K562 (cell line): ENCODE measurements around the gene NRP1. TPM values are rescaled to one million over a fixed set of nuclear protein-coding genes. Genes with fewer than 3 reads are reported as not detected.

Experiments
- ATAC-seq: fragments of 200-7000 bp; cut with Tn5 transposase; 3 replicates; pipeline ENCODE4 v1.9.1; 2020; ENCODE audit warnings: moderate library complexity
- BruUV-seq: library from RNA; stranded (reverse); fragments of 400-500 nt; replicated peaks from 2 replicates; lab custom pipeline; 2021; lab: Mats Ljungman, UMichigan
- CTCF ChIA-PET: fragments of 300-600 bp; formaldehyde crosslinking; extraction: SDS; loops from one replicate; lab custom pipeline; 2021; ENCODE audit warnings: low intra/inter-chr PET ratio; lab: Yijun Ruan, JAX
- POLR2A ChIA-PET: fragments of 300-600, 350-650 bp; sonication (Branson Sonifier 250); formaldehyde crosslinking; extraction: SDS; loops from one replicate; lab custom pipeline; 2021; ENCODE audit warnings: antibody characterized with exemption, inconsistent platforms; lab: Yijun Ruan, JAX
- DNase-seq, 4 experiments: peaks; one replicate each; pipeline versions ENCODE4 v3.0.0 to v3.0.0-alpha.2; 2011 to 2018; ENCODE audit warnings: low spot score in 3 of 4, mixed read lengths in 3 of 4; ENCODE audit errors: extremely low read depth in 1 of 4
- FAIRE-seq: peaks from 2 replicates; lab custom pipeline; 2011; peaks lifted over from hg19 to GRCh38; lab: Jason Lieb, UNC
- H2AFZ ChIP-seq: 2 replicates; pipeline ENCODE4 v1.6.0; 2011; ENCODE audit warnings: low read depth, low read length, control low read depth, inconsistent platforms
- H3K27ac ChIP-seq: fragments of 200-600 bp; 3 replicates; pipeline ENCODE4 v1.8.0; 2011; ENCODE audit warnings: low read depth, mild to moderate bottlenecking, control low read depth, inconsistent platforms, low read length, moderate library complexity, mixed read lengths; ENCODE audit errors: extremely low read depth
- H3K27me3 ChIP-seq, 2 experiments: fragments of 300-600 bp in 1 of 2; 2 replicates in 1 of 2; 3 replicates in 1 of 2; pipeline versions ENCODE4 v1.6.0 to v1.8.0; 2011; ENCODE audit warnings: inconsistent platforms in 2 of 2, low read length in 2 of 2, mild to moderate bottlenecking in 1 of 2, mixed read lengths in 1 of 2, moderate library complexity in 1 of 2; ENCODE audit not compliant: control insufficient read depth in 2 of 2, insufficient read depth in 2 of 2
- H3K36me3 ChIP-seq: fragments of 300-600 bp; 3 replicates; pipeline ENCODE4 v1.8.0; 2011; ENCODE audit warnings: mild to moderate bottlenecking, low read length, inconsistent platforms; ENCODE audit not compliant: control insufficient read depth, insufficient read depth
- H3K4me1 ChIP-seq, 2 experiments: fragments of 200-600 bp in 1 of 2; replicated peaks in 1 of 2; 2 replicates in 1 of 2; 3 replicates in 1 of 2; pipeline versions ENCODE4 v1.5.1 to v1.8.0; 2011; ENCODE audit warnings: inconsistent platforms in 2 of 2, low read length in 2 of 2, mild to moderate bottlenecking in 1 of 2, mixed read lengths in 1 of 2, moderate library complexity in 1 of 2; ENCODE audit not compliant: control insufficient read depth in 2 of 2, insufficient read depth in 2 of 2
- H3K4me2 ChIP-seq: 2 replicates; pipeline ENCODE4 v1.6.1; 2011; ENCODE audit warnings: low read length, control low read depth, inconsistent platforms, mixed read lengths; ENCODE audit not compliant: insufficient read depth
- H3K4me3 ChIP-seq: fragments of 200-600 bp; sonication (generic), shearing (Covaris generic); 2 replicates; pipeline ENCODE4 v1.5.1; 2016; ENCODE audit warnings: control low read depth, inconsistent platforms
- H3K79me2 ChIP-seq: fragments of 200-600 bp; 3 replicates; pipeline ENCODE4 v1.8.0; 2011; ENCODE audit warnings: low read length, inconsistent platforms; ENCODE audit not compliant: control insufficient read depth, insufficient read depth
- H3K9ac ChIP-seq, 2 experiments: 2 replicates each; pipeline versions ENCODE4 v1.6.0 to v1.6.1; 2011; ENCODE audit warnings: low read depth in 2 of 2, low read length in 2 of 2, control low read depth in 1 of 2, inconsistent platforms in 1 of 2, mild to moderate bottlenecking in 1 of 2, mixed read lengths in 1 of 2; ENCODE audit not compliant: insufficient read depth in 1 of 2
- H3K9me1 ChIP-seq: one replicate; pipeline ENCODE4 v1.6.0; 2011; ENCODE audit warnings: inconsistent platforms, mild to moderate bottlenecking, low read length, moderate library complexity; ENCODE audit not compliant: control insufficient read depth, insufficient read depth
- H3K9me3 ChIP-seq: replicated peaks from 2 replicates; pipeline ENCODE4 v1.5.1; 2011; ENCODE audit warnings: low read depth, low read length, inconsistent platforms; ENCODE audit not compliant: control insufficient read depth, insufficient read depth
- H4K20me1 ChIP-seq: replicated peaks from 2 replicates; pipeline ENCODE4 v1.6.1; 2011; ENCODE audit warnings: low read length, inconsistent platforms, mixed read lengths; ENCODE audit not compliant: control insufficient read depth, insufficient read depth
- CCAR2 ChIP-seq: fragments of 200-400 bp; formaldehyde crosslinking; IDR thresholded peaks from 2 replicates; pipeline ENCODE4 v1.6.1; 2017; ENCODE audit warnings: mild to moderate bottlenecking, low read depth, low read length
- DACH1 ChIP-seq: fragments of 450-650 bp; IDR thresholded peaks from 2 replicates; pipeline ENCODE4 v1.6.1; 2018; ENCODE audit not compliant: partially characterized antibody
- DMBX1 ChIP-seq: fragments of 250-450 bp; sonication (Bioruptor Pico); IDR thresholded peaks from 2 replicates; pipeline ENCODE4 v1.8.0; 2022; ENCODE audit warnings: inconsistent platforms, mild to moderate bottlenecking, moderate library complexity, borderline replicate concordance
- TEAD1 ChIP-seq, 2 experiments: fragments of 450-650 bp in 1 of 2; sonication (generic) in 1 of 2; formaldehyde crosslinking; IDR thresholded peaks; 2 replicates each; pipeline versions ENCODE4 v1.4.0 to v1.8.0; 2020 to 2022; ENCODE audit warnings: mild to moderate bottlenecking in 2 of 2, missing genetic modification reagents in 1 of 2
- ZBTB33 ChIP-seq: sonication (generic); formaldehyde crosslinking; IDR thresholded peaks from 2 replicates; pipeline ENCODE4 v1.8.1; 2023; ENCODE audit warnings: mild to moderate bottlenecking, missing genetic modification reagents
- ZNF217 ChIP-seq: sonication (generic); formaldehyde crosslinking; IDR thresholded peaks from 2 replicates; pipeline ENCODE4 v1.8.0; 2022; ENCODE audit warnings: mild to moderate bottlenecking, missing genetic modification reagents
- ZNF57 ChIP-seq: fragments of 450-650 bp; formaldehyde crosslinking; IDR thresholded peaks from 2 replicates; pipeline ENCODE4 v1.4.0; 2020; ENCODE audit warnings: mild to moderate bottlenecking, moderate library complexity
- WGBS: fragments of 100-300 bp; shearing (Covaris generic); methylation state at CpG from one replicate; pipeline ENCODE4 v1.1.6; 2016; ENCODE audit warnings: low coverage, mixed read lengths; ENCODE audit not compliant: insufficient coverage; ENCODE audit errors: missing lambda C conversion rate; 5-methylcytosine and 5-hydroxymethylcytosine counted together
- in situ Hi-C: fragments of 300-500 bp; cut with MboI; formaldehyde crosslinking; loops from 4 replicates; pipeline ENCODE4 v1.15.0; 2018; ENCODE audit warnings: inconsistent platforms, mixed read lengths
- intact Hi-C: fragments of 100-400 bp; cut with micrococcal nuclease; formaldehyde crosslinking; loops from 2 replicates; pipeline ENCODE4 v1.14.2; 2022
- polyA plus RNA-seq, 8 experiments: library from polyadenylated mRNA; depleted of rRNA in 4 of 8; stranded (reverse) in 5 of 8; unstranded in 3 of 8; fragments of >200 nt; fragmentation: Nextera tagmentation in 2 of 8; fragmentation: Illumina TruSeq in 1 of 8; extraction: Ambion mirVana in 2 of 8; extraction: Trizol in 1 of 8; gene quantifications; 2 replicates each; pipeline versions ENCODE4 v1.2.1 to v1.2.3, GENCODE V29; 2011 to 2014; ENCODE audit warnings: inconsistent platforms in 1 of 8, missing spikeins in 1 of 8
- total RNA-seq, 7 experiments: library from RNA; depleted of rRNA in 6 of 7; stranded (reverse); fragments of >200 nt in 6 of 7; fragmentation: Illumina TruSeq in 2 of 7; extraction: Trizol in 2 of 7; gene quantifications; 2 replicates each; pipeline versions ENCODE4 v1.2.1 to v1.2.3, GENCODE V29; 2011 to 2021; ENCODE audit warnings: low replicate concordance in 1 of 7
- TF ChIP-seq, protein P1 (sequence below): fragments of 200-800 bp; sonication (Bioruptor generic); IDR thresholded peaks from 2 replicates; pipeline ENCODE4 v1.6.1; 2016; ENCODE audit warnings: missing genetic modification characterization, missing compliant biosample characterization

NRP1 gene
- total and polyA plus RNA-seq, 9 of the 15 experiments (the other 6 are each of a cell fraction or from before 2014, with no cell fraction given): 0.01 to 0.38 (median 0.04) TPM; not detected in 5

GRCh38 chr10:33302208-33302829, 32.1 kb downstream of the NRP1 start:
- FAIRE-seq (no peak), ATAC-seq (no peak), DNase-seq (no peak)
- H3K9me3 ChIP-seq: no peaks in the 10 kb centered on the region
- H2AFZ ChIP-seq: no peak overlapping the region
- H3K4me3 ChIP-seq: no peak overlapping the region
- intact Hi-C loops (no loop called here), in situ Hi-C loops (no loop called here)
- H4K20me1 ChIP-seq: no peaks in the 10 kb centered on the region
- ChIA-PET POLR2A (no interaction called here), CTCF (no interaction called here)
- H3K4me2 ChIP-seq: no peak overlapping the region
- H3K27ac ChIP-seq: no peak overlapping the region
- H3K4me1 ChIP-seq: no peaks in the 10 kb centered on the region
- H3K9me1 ChIP-seq: no peaks in the 10 kb centered on the region
- no TSS peak for BruUV-seq
- no peak overlapping the region for H3K9ac ChIP-seq
- H3K27me3 ChIP-seq: no peaks in the 10 kb centered on the region; a peak in 1 of 5 replicates
- TF ChIP-seq ZBTB33 (CRISPR knock-in tag): no peak
- no peak for TF ChIP-seq ZNF57 (CRISPR knock-in tag)
- no peak for TF ChIP-seq CCAR2
- TF ChIP-seq, protein P1, sequence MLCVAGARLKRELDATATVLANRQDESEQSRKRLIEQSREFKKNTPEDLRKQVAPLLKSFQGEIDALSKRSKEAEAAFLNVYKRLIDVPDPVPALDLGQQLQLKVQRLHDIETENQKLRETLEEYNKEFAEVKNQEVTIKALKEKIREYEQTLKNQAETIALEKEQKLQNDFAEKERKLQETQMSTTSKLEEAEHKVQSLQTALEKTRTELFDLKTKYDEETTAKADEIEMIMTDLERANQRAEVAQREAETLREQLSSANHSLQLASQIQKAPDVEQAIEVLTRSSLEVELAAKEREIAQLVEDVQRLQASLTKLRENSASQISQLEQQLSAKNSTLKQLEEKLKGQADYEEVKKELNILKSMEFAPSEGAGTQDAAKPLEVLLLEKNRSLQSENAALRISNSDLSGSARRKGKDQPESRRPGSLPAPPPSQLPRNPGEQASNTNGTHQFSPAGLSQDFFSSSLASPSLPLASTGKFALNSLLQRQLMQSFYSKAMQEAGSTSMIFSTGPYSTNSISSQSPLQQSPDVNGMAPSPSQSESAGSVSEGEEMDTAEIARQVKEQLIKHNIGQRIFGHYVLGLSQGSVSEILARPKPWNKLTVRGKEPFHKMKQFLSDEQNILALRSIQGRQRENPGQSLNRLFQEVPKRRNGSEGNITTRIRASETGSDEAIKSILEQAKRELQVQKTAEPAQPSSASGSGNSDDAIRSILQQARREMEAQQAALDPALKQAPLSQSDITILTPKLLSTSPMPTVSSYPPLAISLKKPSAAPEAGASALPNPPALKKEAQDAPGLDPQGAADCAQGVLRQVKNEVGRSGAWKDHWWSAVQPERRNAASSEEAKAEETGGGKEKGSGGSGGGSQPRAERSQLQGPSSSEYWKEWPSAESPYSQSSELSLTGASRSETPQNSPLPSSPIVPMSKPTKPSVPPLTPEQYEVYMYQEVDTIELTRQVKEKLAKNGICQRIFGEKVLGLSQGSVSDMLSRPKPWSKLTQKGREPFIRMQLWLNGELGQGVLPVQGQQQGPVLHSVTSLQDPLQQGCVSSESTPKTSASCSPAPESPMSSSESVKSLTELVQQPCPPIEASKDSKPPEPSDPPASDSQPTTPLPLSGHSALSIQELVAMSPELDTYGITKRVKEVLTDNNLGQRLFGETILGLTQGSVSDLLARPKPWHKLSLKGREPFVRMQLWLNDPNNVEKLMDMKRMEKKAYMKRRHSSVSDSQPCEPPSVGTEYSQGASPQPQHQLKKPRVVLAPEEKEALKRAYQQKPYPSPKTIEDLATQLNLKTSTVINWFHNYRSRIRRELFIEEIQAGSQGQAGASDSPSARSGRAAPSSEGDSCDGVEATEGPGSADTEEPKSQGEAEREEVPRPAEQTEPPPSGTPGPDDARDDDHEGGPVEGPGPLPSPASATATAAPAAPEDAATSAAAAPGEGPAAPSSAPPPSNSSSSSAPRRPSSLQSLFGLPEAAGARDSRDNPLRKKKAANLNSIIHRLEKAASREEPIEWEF (CRISPR knock-in tag): no peak
- TF ChIP-seq TEAD1 (CRISPR knock-in tag; IDR thresholded peaks at IDR 0.05): no peak
- TF ChIP-seq DACH1: no peak
- TF ChIP-seq DMBX1 (CRISPR knock-in tag): no peak
- TF ChIP-seq ZNF217: no peak
- no peaks in the 10 kb centered on the region for H3K36me3 ChIP-seq
- WGBS: 0% methylated on average over 2 of the region's 2 CpGs
- H3K79me2 ChIP-seq: no peaks in the 10 kb centered on the region
